ENCODE results near the gene GPR4.
"Not testable (repeated sequence)": the region's sequence is repeated elsewhere in the genome, so short reads cannot be mapped to it uniquely, and the experiment has no call there.

GPR4 gene

DNA sequence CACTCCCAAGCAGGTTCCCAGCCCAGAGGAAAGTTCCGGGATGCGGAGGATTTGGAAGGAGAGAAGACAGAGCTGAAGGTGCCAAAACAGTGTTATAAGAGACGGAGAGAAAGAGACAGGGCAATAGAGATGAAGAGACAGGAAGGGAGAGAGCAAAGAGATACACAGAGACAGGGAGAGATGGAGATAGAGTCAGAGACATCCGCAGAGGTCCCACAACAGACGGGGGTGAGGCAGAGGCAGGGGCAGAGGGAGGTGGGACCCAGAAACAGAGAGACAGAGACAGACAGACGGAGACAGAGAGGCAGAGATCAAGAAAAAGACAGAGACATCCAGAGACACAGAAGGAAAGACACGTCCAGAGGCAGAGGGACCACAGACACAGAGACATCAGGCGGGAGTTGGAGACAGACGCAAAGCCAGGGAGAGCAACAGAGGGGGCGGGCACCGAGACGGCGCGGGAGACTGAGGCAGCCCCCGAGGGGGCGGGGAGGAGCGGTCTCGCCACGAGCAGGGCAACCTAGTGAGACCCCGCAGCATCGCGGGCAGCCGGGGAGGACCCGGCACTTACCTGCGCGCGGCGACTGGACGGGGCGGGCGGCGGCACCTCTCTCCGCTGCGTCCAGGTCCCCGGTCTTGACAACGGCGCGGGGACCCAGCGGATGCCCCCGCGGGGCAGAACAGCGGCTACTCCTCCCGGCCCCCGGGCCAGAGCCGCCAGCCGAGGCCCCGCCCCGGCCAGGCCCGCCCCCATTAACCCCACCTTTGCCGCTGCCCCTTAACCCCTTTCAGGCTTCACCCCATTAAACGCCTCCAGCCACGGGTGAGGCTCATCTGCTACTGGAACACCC lies at the start of gene GPR4:
Gene GPR4, minus strand, starts transcription at position 689 of the 851 bp plus-strand sequence. CDS start 10,346 bp downstream, outside the sequence.
- DNase-seq (ENCODE audit: low spot score), result no peak

DNA sequence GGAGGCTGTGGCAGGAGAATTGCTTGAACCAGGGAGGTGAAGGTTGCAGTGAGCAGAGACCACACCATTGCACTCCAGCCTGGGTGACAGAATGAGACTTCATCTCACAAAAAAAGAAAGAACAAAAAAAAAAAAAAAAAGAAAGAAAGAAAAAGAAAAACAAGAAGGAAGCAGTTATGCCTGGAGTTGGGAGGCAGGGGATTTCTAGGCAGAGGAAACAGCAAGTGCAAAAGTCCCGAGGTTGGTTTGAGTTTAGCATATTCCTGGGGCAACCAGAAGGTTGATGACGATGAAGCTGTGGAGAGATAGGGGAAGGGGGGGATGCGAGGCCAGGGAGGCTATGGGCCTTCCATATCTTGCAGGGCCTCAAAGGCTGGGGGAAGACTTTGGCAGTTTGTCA lies 48.7 kb upstream of the GPR4 start:
- DNase-seq (ENCODE audit: low spot score), result no peak

DNA sequence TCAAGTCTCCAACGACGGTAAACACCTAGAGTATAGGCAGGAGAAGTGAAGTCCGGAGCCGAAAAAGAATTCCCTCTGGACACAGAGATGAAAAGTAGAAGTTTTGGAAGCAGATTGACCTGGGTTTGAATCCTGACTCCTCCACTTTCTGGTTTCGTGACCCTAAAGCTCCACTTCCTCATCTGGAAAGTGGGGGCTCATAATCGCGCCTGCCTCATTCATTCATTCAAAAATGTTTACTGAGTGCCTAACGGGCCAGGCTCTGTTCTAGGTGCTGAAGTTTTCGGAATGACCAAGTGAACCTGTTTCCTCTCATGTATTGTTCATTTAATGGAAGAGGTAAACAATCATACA lies 44.3 kb upstream of the GPR4 start:
- DNase-seq (ENCODE audit: low spot score), result no peak

DNA sequence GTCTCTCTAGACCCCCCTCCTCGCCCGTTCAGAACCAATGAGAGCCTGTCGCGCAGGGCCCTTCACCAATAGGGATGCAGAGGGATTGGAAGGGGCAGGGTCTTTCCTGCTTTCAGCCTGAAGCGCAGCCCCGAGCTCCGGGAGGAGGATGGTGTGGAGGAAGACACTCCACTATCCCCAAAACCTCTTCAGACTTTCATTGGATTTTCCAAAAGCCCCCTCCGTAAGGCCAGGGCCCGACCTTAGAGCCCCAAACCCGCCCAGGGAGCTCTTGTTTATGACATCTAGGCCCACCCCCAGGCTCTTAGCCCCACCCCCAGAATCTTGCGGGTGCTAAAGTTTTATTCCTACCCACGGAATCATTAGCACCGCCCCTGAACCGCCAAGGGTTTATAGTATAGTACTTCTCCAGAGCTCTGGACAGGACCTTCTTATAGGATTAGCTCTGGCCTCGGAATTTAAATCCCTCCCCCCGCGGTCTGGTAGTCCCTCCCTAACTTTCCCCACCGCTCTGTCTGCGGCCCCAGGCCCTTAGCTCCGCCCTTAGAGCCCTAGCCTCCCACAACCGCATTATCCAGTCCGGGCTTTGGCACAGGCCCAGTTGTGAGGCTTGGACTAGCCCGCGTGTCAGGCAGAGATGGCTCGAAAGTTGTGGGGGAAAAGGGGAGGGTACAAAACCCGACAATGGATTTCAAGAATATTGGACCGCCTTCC lies 43.8 kb upstream of the GPR4 start:
- peak; percentile 98 for DNase-seq (ENCODE audit: low spot score)

DNA sequence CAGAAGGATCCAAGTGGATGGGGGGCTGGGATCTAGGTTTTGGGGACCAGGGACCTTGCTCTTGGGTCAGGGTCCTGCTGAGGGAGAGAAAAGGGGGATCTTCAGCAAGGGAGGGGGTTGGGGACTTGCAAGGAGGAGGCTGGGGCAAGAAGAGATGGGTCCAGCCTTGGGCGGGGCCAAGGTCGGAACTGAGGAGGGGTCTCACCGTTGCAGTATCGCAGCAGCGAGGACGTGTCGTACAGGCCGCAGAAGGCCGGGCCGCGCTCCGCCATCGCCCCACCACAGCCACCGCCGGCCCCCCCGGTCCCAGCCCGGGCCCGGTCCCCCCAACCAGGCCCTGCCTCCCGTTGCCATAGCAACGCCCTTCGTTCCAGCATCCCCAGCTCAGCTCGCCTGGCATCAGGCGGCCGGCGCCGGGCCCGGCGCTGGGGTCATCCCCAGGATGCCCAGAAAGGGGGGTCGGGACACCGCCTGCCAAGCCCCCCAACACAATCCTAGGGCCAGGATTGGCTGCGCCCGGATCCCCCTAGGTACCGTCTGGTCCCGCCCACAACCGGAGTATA lies 43.1 kb upstream of the GPR4 start:
- DNase-seq (ENCODE audit: low spot score), result no peak

DNA sequence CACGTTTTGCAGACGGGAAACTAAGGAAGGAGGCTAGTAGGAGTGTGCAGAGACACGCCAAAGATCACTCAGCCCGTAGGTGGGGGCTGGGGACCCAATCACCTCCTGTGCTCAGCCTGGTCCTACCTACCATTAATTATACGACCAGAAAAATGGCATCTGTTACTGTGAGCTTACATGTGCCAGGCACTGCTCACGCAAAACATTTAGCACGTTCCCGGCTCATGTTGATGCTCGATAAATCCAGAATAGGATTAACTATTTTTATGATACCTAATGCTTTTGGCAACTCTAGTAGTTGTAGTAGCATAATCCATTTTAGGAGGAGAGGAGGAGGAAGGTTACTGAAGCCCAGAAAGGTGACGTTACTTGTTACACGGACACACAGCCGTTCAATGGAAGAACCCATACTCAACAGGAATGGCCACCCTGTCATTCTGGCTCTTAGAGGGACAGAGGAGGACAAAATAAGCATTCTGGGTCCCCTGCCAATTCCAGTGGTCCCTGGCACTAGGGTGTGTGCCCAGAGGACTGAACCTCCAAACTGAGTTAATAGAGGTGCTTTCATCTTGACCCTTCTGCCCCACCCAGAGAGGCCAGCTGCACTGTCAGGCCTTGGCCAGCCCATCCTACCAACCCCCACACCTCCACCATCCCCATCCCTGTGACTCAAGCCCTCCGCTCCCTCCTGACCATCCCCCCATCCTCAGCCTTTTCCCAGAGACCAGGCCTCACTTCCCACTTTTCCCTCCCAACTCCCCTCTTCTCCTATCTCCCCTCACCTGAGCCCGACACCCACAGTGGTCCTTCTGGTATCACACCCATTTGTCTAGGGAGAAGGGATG lies 42.1 kb upstream of the GPR4 start:
- no peak for DNase-seq (ENCODE audit: low spot score)

DNA sequence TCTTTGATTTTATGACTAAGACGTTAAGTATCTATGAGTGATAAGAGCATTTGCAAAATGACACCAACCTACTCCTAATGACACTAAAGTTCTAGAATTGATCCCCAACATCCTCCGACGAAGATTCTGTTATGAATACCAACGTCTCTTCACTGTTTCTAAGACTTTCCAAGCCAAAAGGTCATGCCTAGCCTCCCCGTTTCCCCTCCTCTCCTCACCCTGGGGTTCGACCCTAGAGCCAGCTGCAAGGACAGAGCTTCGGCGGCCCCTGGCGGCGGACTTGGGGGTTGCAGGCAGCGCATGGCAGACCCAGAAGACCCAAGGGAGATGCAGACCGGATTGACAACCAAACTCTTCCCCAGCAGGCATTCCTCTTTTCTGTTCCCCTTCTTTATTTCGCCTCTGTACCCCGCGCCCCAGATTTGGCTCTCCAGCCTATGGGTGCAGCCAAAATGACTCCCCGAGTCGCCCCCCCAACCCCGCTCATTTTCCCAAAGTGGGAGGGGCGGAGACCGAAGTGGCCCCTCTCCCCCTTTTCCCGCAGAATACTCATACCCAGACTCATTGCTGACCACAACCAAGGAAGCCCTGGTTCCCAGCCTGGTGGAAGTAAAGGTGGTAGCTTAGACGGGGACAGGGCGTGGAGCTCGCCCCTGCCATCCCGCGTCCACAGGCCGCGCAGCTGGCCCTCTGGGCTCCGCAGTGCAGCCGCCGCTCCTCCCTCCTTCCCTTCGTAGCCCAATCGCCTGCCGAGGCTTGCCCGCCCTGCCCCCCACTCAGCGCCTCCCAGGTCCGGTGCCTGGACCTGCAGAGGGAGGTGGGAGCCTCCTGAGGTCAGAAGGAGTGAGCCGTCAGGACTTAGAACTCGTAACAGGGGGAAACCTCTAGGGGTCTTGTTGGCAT lies 41.3 kb upstream of the GPR4 start:
- peak; percentile 86 for DNase-seq (ENCODE audit: low spot score)

DNA sequence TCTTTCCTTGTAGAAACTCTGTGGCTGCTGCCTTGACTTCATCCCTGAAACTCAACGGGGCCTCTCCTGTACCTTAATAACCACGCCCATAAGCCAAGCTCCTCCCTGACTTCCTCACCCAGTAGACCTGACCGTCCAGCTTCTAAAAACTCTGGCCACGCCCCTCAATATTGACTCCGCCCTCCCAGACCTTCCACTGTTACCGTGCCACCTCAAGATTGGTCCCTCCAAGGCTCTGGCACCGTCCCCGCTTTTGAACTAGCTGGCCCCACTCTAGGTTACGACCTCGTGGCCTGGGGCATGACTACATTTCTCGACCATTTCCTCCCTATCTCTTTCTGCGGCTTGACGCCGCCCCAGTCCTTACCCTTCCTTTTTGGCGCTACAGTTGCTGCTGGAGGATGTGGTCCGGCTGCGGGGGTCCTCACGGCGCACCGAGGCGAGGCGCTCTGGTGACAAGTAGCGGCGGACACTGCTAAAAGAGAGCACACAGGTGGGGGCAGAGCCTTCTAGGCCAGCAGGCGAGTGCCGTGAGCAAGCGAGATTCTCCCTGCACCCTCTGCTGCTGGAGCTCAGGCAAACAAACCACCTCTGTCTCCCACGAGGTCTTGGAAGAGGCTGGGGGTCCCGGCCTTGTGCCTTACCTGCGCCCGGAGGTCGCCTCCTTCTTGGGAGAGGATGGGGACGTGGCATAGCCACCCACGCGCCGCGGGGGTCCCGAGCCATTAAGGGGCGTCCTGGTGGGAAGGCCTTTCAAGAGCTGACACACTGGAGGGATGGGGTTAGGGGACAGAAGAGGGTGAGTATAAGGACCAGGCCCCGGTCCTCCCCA lies 39.5 kb upstream of the GPR4 start:
- DNase-seq (ENCODE audit: low spot score), result peak; percentile 81

DNA sequence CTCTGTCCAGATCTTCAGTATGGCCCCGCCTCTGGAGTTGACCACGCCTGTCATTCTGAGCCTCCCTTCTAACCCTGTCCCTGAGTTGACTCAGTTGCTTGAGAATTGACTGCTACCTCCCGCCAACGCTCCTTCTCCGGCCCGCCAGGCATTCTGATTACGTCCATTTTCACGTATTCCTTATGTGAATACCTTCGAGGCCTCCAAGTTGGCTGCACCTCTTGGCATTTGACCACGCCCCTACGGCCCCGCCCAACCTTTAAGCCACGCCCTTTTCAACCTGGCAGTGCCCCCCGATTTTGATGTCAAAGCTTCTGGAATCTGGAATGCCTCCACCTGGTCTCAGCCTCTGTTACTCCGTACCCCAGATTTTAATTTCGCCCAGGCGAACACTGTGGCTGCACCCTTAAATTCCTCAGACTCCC lies 38.8 kb upstream of the GPR4 start:
- no peak for DNase-seq (ENCODE audit: low spot score)

DNA sequence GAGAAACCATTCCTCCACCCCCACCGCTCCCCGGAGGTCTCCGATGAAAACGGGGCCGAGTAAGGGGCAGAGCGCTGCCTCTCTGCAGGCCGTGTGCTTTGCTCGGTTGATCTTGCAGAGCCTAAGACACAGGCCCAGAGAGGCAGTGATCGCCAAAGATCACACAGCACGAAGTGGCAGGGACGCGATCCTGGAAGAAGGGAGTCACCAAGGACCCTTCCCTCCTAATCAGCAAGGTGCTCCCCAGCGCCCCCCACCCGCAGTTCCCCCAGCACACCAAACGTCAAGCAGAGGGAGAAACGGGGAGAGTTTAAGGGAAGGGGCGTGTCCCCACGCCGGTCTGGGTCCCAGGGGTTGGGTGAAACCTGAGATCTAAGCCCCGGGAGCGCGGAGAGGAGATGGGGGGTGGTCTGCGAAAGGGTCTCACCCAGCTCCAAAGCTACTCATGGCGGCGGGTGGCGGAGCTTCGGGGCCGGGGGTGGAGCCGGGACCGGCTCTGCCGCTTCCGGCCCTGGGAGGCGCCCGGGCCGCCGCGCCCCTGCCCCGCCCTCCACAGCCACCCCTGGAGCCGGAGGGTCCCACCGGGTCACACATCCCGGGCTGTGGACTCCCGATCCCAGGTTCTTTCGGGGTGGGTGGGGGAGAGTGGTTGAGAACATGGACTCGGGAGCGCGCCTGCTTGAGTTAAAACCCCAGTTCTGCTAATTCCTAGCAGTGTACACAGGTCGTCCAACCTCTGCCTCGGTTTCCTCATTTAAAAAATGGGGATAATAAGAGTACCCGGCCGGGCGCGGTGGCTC lies 37.1 kb upstream of the GPR4 start, which contains the start of gene EML2:
Gene EML2, minus strand, starts transcription at position 468 of the 800 bp plus-strand sequence. Its CDS starts 21 bp downstream, at position 447.
- DNase-seq (ENCODE audit: low spot score), result peak; percentile 76

DNA sequence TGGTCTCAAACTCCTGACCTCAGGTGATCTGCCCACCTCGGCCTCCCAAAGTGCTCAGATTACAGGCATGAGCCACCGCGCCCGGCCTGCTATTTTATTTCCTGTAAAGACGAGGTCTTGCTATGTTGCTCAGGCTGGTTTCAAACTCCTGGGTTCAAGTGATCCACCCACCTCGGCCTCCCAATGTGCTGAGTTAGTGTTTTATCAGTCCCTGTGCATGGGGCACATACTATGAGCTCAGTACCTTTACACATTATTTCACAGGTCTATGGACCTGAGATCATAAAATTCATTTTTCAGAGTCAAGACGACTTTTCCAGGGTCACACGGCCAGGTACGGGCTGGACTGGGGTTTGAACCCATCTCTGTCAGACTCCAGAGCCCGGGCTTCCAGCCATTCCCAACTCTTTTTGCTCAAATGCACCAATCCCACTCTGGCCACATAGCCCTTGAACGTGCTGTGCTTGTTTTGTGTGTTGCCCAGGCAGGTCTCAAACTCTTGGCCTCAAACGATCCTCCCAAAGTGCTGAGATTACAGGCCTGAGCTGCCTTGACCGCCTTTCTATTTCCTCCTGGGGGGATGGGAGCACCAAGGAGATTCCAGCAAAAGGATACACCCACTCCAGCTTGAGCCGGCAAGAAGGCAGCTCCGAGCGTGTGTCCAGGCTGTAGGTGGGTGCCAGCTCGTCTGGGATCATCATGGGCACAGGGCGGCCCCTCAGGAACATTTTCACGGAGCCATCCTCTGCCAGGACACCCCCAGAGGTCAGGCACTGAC lies 36.1 kb upstream of the GPR4 start:
- peak; percentile 69 for DNase-seq (ENCODE audit: low spot score)

DNA sequence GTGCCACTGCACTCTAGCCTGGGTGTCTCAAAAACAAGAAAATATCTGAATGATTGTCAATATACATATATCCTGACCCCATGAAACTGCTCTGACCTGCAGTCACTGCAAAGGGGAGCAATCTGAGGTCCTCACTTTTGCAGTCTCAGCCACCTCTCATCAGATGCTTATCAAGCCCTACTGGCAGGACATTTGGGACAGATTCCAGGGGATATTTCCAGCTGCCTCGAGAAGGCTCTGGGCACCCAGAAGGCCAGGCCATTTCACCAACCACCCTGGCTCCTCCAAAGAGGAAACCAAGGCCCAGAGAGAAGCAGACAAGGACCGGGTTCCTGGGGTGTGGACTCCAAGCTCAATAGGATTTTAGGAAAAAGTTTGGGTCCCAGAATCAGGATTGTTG lies 34.9 kb upstream of the GPR4 start:
- no peak for DNase-seq (ENCODE audit: low spot score)

DNA sequence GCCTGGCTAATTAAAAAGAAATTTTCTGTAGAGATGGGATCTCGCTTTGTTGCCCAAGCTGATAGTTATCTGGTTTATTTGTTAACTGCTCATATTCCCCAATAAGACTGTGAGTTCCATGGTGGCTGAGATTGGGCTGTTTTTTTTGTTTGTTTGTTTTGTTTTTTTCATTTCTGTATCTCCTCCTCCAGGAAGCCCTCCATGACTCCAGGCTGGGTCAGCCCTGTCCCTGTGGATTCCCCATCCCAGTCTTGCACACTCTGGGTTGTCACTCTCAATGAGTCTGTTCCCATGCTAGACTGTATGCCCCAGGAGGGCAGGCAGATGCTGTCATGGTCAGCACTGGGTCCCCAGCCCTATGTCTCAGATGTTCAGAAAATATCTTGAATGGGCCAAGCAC lies 34.3 kb upstream of the GPR4 start:
- no peak for DNase-seq (ENCODE audit: low spot score)

DNA sequence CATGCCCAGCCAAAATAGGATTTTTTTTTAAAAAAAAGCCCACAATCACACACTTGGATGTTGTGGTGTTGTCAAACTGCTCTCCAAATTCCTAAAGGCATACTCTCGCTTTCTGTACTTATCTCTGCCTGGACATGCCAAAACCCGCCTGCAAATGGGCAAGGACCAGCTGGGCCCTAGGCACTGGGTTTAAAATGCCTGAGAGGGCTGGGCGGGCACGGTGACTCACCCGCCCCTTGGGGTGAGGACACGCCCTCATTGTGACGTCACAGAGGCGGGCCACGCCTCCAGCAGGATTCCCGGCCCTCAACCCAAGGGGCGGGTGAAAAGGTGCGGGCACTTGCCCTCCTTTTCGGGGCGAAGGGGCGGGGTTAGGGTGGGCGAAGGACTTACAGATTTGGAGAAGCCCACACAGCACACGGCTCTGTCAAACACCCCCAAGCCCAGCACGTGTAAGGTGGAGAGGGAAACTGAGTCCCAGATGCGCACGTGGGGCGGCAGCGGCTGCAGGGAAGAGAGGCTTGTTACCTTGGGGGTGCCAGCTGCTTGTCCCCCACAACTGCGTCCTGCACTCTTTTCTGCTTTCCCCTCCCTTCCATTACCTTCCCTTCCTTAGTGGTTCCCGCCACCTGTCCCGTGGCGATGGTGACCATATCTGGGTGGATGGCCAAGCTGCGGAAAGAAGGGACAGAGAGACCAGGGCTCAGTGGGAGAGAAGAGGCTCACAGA lies 30.6 kb upstream of the GPR4 start:
- peak; percentile 96 for DNase-seq (ENCODE audit: low spot score)

DNA sequence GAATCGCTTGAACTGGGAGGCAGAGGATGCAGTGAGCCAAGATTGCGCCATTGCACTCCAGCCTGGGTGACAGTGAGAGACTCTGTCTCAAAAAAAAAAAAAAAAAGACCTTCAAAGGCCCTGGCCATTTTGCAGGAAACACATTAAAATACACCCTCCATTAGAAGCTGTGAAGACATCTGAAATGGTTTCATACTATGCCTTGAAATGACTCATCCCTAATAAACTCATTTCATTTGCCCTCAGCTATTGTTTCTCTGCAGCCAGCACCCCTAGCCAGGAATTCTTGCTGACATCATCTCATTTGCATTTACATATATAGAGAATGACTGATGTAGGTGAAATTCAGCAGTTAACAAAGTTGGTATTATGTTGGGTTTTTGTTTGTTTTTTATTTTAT lies 28.5 kb upstream of the GPR4 start:
- DNase-seq (ENCODE audit: low spot score), result peak; percentile 82

DNA sequence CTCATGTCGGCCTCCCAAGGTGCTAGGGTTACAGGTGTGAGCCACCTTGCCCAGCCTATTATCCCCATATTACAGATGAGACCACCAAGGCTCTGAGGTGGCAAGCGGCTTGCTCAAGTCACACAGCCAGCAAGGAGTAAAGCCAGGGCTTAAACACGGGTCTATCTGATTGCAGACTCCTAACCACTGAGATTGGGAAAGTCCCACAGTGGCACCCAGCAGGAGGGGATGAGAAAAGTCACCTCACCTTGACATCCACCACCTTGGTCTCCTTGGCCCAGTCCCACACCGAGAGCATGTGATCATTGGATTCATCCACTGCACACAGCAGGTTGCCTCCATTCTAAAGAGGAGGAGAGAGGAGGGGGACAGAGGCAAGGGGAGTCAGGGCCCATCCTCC lies 27.7 kb upstream of the GPR4 start:
- no peak for DNase-seq (ENCODE audit: low spot score)

DNA sequence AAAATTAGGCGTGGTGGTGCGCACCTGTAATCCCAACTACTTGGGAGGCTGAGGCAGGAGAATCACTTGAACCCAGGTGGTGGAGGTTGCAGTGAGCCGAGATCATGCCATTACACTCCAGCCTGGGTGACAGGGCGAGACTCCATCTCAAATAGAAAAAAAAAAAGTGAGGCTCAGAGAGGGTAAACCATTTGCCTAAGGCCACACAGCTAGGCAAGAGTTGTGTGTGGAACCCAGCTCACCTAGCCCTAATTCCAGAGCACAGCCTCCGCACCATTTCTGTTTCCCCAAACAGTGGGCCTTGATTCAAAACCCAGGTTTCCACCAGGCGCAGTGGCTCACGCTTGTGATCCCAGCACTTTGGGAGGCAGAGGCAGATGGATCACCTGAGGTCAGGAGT lies 26.2 kb upstream of the GPR4 start:
- not testable (repeated sequence) for DNase-seq (ENCODE audit: low spot score)

DNA sequence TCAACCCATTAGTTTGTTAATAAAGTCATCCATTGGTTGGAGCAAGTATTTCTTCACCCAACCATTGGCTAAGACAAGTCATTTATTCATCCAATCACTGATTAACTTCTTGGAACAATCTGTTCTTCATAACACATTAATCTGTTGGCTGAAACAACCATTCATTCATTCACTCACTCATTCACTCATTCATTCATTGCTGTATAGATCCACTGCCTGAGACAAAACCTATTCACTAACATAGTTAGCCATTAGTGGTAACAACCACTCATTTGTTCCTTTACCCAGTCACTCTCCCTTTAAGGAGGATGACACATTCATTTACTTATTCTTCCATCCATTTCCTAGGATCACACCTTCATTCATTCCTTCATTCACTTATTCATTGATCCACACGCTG lies 22.0 kb upstream of the GPR4 start:
- DNase-seq (ENCODE audit: low spot score), result no peak
